Mesothelial cell of epicardium (in vitro differentiated cells): Measurements from ENCODE around the gene MAEA. TPM values are rescaled to one million over a fixed set of nuclear protein-coding genes. Genes with fewer than 3 reads are reported as not detected.

Source experiments
- DNase-seq, 2 experiments: peaks; one replicate each; pipeline ENCODE4 v3.0.0; 2021; ENCODE audit warnings: low spot score in 2 of 2; ENCODE audit not compliant: unreplicated experiment in 2 of 2
- H3K27ac Mint-ChIP-seq: 2 replicates; pipeline ENCODE4 v1.8.0; 2021; ENCODE audit warnings: mixed read lengths
- H3K27me3 Mint-ChIP-seq: 2 replicates; pipeline ENCODE4 v1.8.0; 2021; ENCODE audit warnings: low read depth, mixed read lengths
- H3K36me3 Mint-ChIP-seq: 2 replicates; pipeline ENCODE4 v1.8.0; 2021; ENCODE audit warnings: mixed read lengths
- H3K4me1 Mint-ChIP-seq: 2 replicates; pipeline ENCODE4 v1.8.0; 2021; ENCODE audit warnings: mixed read lengths
- H3K4me3 Mint-ChIP-seq: 2 replicates; pipeline ENCODE4 v1.8.0; 2021; ENCODE audit warnings: mild to moderate bottlenecking, moderate library complexity, mixed read lengths
- H3K9me3 Mint-ChIP-seq: 2 replicates; pipeline ENCODE4 v1.8.0; 2021; ENCODE audit warnings: mixed read lengths
- total RNA-seq: library from RNA; stranded (reverse); gene quantifications from 3 replicates; pipeline ENCODE4 v1.2.1, GENCODE V29; 2021
- TF ChIP-seq, protein P1 (sequence below): fragments of 200-600 bp; sonication (generic); IDR thresholded peaks from one replicate; pipeline ENCODE4 v1.5.0; 2021; ENCODE audit warnings: antibody characterized with exemption; ENCODE audit not compliant: unreplicated experiment

The MAEA gene
- total RNA-seq, 1 donor from 2014 or later, result 73.4 TPM

DNA sequence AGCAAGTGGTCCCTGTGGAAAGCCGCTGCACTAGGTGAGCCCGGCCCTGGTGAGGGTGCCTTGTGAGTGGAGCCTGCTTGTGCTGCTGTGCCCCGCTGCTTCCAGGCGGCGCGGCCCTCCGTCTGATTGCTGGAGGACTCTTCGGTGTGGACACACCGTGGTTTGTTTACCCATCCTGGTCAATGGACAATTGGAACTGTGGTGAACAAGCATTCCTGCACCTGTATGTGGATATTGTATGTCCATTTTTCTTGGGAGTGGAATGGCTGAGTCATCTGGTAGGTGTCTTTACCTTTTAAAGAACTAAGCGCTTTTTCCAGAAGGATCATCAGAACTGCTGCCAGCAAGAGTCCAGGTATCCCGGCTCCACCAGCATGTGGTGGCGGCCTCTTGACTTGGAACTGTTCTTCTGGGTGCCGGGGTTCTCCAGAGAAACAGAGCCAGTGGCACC lies 15.6 kb downstream of the MAEA start:
- Mint-ChIP-seq H3K27me3 (no peaks in the 10 kb centered on the region), H3K4me3 (no peak overlapping the region), H3K9me3 (no peaks in the 10 kb centered on the region), H3K27ac (no peak overlapping the region), H3K36me3 (peaks cover 25% of the 10 kb centered on the region), H3K4me1 (peaks cover 22% of the 10 kb centered on the region)
- no peak for DNase-seq
- TF ChIP-seq, protein P1, sequence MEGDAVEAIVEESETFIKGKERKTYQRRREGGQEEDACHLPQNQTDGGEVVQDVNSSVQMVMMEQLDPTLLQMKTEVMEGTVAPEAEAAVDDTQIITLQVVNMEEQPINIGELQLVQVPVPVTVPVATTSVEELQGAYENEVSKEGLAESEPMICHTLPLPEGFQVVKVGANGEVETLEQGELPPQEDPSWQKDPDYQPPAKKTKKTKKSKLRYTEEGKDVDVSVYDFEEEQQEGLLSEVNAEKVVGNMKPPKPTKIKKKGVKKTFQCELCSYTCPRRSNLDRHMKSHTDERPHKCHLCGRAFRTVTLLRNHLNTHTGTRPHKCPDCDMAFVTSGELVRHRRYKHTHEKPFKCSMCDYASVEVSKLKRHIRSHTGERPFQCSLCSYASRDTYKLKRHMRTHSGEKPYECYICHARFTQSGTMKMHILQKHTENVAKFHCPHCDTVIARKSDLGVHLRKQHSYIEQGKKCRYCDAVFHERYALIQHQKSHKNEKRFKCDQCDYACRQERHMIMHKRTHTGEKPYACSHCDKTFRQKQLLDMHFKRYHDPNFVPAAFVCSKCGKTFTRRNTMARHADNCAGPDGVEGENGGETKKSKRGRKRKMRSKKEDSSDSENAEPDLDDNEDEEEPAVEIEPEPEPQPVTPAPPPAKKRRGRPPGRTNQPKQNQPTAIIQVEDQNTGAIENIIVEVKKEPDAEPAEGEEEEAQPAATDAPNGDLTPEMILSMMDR, result no peak

DNA sequence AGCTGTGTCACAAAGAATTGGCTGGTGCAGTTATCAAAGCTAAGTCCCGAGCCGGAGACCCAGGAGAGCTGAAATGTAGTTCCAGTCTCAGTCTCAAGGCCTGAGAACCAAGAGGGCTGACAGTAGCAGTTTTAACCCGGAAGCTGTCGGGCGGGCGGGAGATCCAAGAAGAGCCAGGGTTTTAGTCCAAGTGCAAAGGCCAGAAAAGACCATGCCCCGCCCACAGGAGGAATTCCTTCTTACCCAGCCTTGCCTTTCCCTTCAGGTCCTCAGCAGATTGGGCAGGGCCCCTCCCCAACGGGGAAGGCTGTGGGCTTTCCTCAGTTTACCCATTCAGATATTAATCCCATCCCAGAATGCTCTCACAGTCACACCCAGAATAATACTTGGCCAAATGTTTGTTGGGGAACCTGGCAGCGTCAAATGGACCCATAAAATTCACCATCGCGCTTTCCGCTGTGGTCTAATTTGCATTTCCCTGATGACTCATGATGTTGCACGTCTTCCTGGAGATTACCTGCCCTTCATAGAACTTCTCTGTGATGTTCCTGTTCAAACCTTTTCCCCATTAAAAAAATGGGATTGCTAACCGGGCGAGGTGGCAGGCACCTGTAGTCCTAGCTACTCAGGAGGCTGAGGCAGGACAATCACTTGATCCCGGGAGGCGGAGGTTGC lies 16.2 kb downstream of the MAEA start:
- no peak overlapping the region for H3K4me3 Mint-ChIP-seq
- no peaks in the 10 kb centered on the region for H3K27me3 Mint-ChIP-seq
- H3K36me3 Mint-ChIP-seq, result peaks cover 25% of the 10 kb centered on the region
- TF ChIP-seq, protein P1, result no peak
- DNase-seq, result no peak
- no peak overlapping the region for H3K27ac Mint-ChIP-seq
- H3K4me1 Mint-ChIP-seq, result peaks cover 23% of the 10 kb centered on the region
- no peaks in the 10 kb centered on the region for H3K9me3 Mint-ChIP-seq

DNA sequence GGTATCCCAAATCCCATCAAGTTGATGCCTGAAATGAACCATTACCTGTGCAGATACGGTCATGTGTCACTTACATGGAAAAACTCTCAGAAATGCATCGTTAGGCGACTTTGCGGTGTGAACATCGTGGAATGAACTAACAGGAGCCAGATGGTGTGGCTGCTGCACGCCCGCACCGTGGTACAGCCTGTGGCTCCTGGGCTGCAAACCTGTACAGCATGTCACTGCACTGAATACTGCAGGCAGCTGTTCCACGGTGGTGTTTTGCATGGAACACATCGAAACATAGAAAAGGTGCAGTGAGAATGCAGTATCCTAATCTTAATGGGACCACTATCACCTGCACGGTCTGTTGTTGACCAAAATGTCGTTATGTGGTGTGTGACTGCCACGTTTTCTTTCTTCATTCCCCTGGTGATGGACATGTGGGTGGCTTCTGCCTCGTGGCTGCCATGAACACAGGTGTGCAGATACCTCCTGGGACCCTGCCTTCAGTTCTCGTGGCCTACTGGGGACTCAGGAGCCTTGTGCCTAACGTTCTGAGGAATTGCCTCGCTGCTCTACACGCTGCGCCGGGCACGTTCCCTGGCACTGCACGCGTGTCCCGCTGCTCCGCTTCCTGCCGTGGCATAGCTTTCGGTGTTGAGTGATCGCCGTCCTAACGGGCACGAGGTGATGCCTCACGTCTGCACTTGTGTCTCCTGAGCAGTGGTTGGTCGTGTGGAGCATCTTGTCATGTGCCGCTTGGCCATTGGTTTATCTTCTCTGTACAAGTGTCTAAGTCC lies 18.5 kb downstream of the MAEA start:
- Mint-ChIP-seq H3K27me3 (no peaks in the 10 kb centered on the region), H3K27ac (peak overlapping the region; percentile 94), H3K9me3 (no peaks in the 10 kb centered on the region), H3K36me3 (peaks cover 28% of the 10 kb centered on the region), H3K4me3 (peak overlapping the region; percentile 66), H3K4me1 (peaks cover 20% of the 10 kb centered on the region)
- DNase-seq, result no peak
- TF ChIP-seq, protein P1, result no peak

DNA sequence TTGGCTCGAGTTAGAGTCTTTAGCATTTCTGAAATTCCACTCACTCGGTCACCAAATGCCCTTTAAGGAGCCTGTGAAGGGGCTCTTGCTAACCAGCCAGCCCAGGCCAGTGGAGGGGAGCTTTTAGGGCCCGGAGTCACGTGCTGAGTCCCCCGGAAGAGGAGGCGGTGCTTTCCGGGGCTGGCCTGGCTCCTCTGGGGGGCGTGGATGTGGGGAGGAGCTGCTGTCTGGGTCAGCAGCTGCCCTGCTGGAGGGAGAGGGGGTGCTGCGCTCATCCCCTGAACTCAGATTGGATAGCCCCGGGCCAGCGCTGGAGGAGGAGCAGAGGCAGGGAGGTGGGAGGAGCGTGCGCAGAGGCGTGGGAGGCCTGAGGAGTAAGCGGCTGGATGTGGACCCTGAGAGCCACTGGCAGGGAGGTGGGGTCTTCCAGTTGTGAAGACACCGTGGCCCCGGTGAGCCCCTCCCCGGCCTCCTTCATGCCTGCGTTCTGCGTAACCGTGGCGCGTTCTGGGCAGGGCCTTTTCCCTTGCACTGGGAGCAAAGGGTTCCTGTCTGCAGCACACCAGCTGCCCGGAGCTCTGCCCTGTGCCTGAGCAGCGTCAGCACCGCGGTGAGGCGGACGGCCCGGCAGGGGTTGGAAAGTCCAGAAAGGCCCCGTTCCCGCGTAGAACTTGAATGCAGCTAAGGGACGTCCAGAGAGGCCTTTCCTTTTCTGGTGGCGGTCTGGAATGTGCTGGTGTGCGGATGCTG lies 19.7 kb downstream of the MAEA start:
- H3K36me3 Mint-ChIP-seq, result peaks cover 34% of the 10 kb centered on the region
- H3K4me3 Mint-ChIP-seq, result peak overlapping the region; percentile 66
- H3K4me1 Mint-ChIP-seq, result peaks cover 20% of the 10 kb centered on the region
- peak overlapping the region; percentile 94 for H3K27ac Mint-ChIP-seq
- no peaks in the 10 kb centered on the region for H3K27me3 Mint-ChIP-seq
- TF ChIP-seq, protein P1, result no peak
- DNase-seq, result peak; percentile 83 to 86
- H3K9me3 Mint-ChIP-seq, result peaks cover 3% of the 10 kb centered on the region

DNA sequence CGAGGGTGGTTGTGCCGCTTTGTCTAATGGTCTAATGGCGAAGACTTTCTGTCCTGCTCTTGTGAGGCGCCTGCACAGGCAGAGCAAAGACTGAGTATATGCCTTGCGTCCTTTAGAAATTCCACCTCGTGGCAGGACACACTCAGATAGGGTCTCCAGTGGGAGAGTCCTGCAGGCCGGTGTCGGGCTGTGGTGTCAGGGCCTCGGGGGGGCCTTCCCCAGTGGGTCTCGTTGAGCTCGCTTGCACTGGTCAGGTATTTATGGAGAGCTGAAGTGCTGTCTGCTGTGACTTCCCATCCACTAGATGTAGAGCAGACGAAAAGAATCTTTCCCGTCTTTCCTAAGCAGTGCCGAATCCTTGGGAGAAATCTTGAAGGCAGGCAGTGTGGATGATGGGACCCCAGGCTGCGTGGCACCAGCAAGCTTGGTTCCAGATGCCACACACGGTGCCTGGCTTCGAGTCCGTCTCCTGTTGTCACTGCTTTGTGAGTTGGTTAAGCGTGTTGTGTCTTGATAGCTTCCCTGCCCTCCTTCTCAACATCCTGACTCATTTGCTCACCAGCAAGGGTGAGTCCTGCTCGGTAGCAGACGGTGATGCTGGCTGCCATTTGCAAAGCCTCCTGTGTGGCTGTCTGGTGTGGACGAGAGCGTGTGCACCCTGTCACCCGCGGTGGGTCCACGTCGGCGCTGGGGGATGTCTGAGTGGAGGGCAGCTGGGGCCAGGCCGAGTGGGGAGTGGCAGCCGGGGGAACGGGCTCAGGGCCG lies 20.5 kb downstream of the MAEA start:
- peaks cover 20% of the 10 kb centered on the region for H3K4me1 Mint-ChIP-seq
- H3K27ac Mint-ChIP-seq, result peak overlapping the region; percentile 94
- H3K4me3 Mint-ChIP-seq, result peak overlapping the region; percentile 66
- no peaks in the 10 kb centered on the region for H3K27me3 Mint-ChIP-seq
- no peak for DNase-seq
- peaks cover 5% of the 10 kb centered on the region for H3K9me3 Mint-ChIP-seq
- peaks cover 37% of the 10 kb centered on the region for H3K36me3 Mint-ChIP-seq
- TF ChIP-seq, protein P1, result no peak
